A204.1 (cell line): ENCODE results near the gene GSAP.
A peak's percentile ranks its signal among the peaks of the same experiment; 100 is the strongest.

ENCODE experiments used
- FAIRE-seq: peaks from 2 replicates; lab custom pipeline; 2012; peaks lifted over from hg19 to GRCh38; lab: Jason Lieb, UNC

The GSAP gene

DNA sequence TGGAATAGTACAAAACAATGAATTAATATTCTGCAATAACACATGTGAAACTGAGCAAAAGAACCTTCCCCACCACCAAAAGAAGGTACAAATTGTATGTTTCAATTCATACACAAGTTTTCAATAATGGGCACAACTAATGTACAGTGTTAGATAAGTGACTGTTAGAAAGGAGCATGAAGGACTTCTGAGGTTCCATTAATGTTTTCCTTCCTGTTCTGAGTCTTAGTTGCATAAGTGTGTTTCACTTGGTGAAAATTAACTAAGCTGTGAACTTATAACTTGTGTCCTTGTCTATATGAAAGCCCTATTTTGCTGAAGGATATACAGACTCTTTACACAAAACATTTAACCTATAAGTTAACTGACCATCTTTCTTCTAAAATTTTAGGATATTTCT is 8.2 kb downstream of the GSAP start:
- FAIRE-seq = no peak

DNA sequence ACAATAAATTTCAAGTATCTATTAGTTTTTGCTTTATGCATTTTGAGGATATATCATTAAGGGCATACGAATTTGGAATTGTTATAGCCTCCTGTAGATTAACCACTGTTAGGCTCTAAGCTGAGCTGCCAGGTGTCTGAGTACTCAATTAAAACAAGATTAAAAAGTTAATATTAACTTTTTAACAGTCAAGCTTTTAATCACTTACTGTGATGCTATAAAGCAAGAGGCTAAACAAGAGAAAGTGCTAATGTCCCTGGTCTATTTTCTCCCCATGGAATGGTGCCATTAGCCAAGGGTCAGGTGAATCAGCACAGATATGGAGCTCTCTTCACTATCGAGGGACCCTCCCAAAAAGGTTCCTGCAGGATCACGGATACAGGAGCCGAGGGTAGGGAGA is 9.7 kb downstream of the GSAP start:
- FAIRE-seq = no peak

DNA sequence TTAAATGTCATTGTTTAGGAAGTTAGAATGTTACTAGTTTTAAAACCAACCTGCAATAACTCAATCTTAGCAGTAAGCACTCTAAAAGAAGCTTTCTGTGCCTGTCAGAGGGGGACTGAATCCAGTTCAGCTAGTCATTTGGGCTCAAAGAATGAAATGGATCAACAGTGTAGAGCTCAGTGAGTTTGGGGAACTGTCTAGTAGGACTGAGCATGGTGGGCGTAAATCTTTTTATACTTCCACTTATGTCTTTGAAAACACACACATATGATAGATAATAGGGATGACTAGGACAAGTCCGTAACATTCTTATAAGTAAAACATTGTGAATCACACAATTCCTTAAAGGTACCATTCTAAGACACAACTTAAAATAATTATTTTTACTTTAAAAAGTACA is 11.5 kb downstream of the GSAP start:
- FAIRE-seq = peak; percentile 6

DNA sequence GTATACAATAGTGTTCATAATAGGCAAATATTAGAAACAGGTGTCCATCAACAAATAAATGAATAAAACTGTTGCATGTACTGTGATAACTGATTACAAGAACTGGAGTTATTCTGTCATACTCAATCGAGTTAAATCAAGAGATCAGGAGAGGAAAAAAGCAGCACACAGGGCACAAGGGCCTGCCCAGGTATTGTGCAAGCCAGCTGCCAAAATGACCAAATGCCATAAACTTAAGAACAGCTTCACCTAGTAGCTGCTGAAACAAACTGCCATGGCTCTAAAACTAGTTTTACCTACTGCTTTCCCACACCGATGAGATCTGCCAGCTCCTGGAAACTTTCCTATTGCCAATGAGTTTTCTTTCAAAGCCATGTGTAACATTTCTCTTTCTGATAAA is 12.2 kb downstream of the GSAP start:
- FAIRE-seq = no peak

DNA sequence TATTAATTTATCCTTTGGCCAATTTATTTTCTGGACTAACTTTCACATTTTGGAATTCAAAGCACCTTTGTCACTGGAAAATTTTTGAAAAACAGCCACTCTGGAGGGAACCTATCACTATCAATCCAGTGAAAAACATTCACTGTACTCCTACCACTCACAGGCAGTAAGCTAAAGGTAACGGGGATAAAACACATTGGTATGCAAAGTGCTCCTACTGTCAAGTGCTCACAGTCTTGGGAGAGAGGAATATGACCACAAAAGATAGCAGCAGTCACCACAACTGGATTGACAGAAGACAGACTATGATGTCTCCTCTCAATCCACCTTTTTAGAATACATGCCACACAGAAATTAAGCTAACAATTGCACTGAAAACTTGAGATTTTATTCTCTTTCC is 13.3 kb downstream of the GSAP start:
- FAIRE-seq = no peak

DNA sequence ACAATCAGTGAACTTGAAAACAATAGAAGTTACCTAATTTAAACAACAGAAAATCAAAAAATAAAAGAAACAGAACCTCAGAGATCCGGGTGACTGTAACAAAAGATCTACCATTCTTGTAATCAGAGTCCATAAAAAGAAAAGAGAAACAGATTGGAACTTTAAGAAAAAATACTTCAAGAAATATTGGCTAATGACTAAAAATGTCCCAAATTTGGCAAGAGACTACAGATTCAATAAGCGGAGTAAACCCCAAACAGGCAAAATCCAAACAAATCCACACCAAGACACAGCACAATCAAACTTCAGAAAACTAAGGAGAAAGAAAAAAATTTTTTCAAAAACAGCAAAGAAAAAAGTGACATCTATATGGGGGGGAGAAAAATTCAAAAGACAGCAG is 15.1 kb downstream of the GSAP start:
- no peak for FAIRE-seq

DNA sequence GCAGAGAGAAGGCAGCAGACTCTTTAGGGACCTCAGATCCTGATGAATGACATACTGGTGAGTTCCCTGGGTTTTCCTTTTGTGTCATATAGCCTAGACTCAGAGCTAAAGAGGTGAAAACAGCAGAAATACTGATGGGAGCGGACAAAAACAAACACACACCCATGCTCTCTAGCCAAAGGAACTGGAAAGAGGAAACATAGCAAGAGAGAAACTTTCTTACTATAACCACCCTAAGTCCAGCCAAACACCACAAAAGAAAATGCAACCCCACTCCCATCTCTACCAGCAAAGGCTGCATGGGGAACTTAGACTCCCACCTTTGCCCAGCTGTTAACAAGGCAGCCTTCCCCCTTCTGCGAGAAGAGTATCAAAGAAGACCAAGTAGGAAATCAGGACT is 16.3 kb downstream of the GSAP start:
- FAIRE-seq = no peak

DNA sequence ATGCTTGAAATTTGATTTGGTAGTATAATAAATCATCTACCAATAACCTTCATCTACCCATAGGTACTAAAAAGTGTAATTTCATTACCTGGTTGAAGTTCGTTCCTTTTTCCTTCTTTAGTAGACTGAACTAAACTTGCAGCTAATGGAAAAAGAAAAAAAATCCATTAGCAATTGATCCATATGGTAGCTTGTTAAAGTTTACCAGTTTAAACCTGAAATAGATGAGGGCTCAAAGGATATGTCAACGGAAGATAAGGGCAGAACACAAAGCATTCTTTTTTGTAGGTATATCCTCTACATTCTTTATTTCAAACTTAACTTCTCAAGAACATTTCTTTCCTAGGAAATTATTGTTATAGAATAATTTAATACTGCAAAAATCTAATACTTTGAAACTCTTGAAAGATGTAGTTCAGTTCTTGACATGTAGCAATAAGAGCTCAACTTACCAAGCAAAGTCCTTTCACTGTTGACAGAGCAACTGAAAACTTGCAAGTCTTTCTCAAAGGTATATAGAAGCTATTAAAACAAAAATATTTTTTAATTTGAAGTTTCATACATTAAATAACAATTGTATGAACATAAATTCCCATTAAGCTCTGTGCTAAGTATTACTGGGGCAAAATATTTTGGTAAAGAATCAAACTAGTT is 19.1 kb downstream of the GSAP start:
- no peak for FAIRE-seq

DNA sequence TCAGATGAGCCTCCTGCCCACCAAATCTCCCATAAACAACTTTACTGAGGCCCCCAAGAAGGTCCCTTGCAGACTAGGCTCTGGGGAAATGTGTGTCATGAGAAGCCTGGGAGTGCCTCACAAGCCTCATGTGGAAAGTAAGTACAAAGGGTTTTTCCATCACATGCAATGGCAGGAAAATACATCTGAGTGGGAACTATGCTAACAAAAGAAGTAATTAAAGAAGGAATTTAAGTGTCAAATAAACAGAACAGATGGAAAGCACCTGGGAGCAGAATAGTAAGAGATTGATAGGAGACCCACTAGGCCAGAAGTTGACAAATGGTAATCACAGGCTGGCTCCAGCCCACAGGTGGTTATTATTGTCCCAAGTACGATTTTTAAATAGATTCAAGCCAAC is 20.5 kb downstream of the GSAP start:
- no peak for FAIRE-seq

DNA sequence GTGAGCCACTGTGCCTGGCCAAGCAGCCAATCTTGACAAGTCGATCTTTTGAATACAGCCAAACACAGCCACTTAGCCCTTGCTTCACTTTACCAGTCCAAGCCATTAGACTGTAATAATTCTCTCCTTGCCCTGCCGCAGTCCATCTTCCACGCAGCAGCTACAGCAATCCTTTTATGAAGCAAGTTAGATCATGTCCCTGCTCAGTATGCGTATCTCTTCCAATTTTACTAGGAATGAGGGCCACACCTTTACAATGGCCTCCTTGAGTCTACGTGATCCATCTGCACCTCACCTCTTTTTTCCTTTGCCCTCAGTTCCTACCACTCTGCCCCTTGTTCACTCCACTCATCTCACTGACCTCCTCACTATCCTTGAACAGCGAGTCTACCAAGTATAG is 22.2 kb downstream of the GSAP start:
- FAIRE-seq = no peak

DNA sequence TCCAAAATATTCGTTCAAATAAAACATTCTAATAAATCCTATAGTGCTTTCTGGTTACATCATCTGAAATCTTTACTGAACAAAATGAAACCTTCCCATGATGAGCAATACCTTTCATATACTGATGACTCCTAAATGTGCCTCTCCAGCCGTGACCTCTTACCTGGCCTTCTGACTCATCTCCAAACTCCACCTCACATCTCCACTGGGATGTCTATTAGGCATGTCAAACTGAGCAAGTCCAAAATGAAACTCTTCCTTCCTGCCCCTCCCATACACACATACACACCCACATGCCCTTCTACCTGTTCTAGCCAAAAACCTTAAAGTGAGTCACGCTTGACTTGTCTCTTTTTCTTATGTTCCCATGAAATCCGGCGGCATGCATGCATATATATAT is 22.9 kb downstream of the GSAP start:
- FAIRE-seq = no peak

DNA sequence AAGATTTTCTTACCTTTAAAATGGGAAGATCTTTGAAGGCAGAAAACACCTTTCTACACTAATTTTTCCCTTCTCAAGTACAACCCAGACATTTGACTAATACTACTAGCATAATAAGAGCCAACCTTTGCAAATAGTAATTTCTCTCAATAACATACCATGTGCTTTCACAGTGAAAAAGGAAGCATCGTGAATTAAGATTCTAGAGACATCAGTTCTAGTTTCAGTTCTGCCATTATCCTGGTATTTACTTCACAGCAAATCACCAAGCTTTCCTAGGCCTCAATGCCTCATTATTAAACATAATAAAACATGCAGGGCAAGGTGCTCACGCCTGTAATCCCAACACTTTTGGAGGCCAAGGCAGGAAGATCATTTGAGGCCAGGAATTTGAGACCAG is 24.9 kb downstream of the GSAP start:
- FAIRE-seq = no peak

DNA sequence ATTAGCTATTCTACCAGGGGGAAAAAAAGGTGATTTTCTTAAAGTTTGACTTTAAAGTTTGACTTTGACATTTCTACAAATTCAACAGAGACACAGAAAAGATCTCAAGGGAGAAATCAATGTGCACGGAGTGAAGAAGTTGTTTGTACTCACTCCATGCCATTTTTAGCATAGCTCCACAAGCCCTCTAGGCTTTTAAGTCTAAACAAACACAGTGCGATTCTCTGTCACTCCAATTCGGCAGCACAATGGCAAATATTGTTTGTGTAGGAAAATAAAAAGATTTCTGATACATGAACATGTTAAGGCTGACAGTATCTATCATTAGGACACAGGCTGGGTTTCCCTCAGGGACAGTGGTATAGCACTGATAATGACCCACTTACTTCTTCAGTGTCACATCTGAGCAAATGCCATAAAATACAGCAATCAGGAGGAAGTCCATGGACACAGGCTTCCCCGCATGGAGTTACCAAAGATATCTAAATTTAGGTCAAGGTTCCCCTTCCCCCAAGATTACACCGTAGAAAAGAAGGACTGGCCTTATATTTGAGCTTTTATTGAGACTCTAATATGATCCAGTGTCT is 28.0 kb downstream of the GSAP start:
- no peak for FAIRE-seq

DNA sequence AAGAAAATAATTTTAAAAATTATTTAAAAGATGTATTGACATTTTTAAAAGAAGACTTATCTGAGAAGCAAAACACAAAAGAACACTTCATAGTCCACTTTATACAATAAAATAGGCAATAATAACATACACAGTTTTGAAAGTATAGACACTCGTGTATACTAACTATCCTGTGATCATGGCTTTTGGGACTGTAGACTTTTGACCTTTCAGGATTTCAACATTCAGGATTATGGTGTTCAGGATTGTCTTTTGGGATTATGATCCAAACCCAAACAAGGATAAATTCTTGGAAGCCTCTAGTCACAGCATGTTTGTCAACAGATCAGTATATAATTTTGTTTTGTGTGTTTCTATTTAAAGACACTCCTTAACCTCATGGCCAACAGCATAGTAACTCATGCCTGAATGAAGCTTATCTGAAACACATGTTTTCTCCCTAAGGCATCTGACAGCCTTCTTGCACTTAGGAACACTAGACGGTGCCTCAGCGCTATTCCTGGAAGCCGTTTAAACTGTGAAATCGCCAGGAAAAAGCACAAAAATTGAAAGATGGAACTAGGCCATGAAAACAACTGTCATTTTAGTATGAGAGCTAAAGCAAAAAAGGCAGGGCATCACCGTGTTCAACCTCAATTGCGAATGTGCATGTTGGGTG is 29.9 kb downstream of the GSAP start:
- peak; percentile 21 for FAIRE-seq

DNA sequence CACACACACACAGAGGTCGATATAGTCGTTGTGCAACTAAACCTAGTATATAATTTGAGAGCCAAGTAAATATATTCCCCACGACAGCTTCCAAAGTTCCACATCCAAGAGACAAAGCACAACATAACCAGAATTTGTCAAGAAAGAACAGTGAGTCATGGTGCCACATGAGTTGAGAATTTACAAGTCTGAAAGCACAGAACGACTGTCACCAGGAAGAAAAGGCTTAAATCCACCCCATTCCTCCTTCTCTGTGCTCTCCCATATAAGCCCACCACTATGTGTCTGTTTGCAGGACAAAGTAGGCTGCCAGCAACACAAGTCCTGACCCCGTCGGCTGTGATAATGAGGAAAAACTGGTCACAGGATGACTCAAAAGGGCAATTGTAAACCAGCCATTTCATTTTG is 32.8 kb downstream of the GSAP start:
- no peak for FAIRE-seq

DNA sequence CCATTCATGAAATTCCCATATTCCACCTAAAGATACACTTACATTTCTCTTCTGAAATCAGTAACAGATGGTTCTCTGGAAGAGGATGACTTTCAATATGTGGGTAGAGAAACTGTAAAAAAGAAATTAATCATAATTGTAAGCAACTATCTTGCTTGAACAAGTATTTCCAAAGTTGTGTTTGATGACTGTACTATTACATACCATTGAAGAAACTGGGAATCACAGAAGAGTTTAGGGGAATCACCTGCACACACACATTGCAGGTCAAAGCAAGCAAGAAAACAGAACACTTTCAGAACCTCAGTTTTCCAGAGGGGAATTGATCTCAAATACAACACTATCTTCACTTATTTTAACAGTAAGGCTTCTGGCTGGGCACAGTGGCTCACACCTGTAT is 33.6 kb downstream of the GSAP start:
- FAIRE-seq = no peak

DNA sequence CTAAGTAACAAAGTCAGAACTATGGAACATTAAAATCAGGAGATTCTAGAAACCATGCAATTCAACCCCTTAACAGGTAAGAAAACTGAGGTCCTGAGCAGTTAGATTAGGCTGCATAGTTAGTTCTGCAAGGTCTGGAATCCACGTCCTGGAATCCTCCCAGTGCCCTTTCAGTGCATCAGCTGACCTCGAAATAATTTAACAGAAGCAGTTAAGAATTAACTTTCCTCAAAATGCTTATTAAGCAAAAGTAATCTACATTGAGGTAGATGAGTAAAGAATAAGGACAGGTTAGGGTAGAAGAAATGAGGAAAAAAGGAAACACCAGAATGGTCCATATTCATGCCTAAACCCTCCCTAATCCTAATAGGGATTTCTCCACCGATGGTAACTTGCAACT is 37.6 kb downstream of the GSAP start:
- no peak for FAIRE-seq

DNA sequence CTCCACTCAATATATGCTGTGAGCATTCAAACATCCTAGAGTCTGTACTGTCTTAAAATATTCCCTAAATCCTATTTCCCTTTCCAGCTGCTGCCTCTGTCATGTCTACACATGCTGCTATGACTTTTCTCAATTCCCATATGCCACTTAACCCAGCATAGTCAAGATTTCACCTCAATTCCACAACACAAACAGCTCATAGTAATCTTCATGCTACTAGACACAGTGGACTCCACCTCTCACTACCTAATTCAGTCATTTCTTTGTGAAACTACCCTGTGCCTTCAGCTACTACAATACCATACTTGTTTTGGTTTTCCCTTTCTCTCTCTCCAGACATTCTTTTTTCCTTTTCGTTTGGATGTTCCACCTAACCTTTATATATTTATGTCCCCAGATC is 45.5 kb downstream of the GSAP start:
- FAIRE-seq = no peak

DNA sequence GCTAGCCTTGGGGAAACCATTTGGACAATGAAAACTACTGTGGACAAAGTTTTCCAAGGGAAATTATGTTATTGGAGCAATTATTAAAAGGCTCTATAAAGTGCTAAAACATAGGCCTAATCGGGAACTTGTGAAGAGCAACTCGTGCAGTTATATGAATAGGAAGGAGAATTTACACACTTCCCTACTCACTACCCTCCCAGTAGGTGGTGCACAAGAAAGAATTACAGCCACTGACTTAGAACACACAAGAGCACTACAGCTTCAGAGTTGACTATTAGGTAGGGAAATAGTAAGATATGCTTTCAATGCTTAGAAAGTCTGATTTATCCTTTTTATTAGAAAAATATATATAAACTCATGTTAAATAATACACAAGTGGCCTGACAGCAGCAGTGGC is 47.2 kb downstream of the GSAP start:
- FAIRE-seq = no peak

DNA sequence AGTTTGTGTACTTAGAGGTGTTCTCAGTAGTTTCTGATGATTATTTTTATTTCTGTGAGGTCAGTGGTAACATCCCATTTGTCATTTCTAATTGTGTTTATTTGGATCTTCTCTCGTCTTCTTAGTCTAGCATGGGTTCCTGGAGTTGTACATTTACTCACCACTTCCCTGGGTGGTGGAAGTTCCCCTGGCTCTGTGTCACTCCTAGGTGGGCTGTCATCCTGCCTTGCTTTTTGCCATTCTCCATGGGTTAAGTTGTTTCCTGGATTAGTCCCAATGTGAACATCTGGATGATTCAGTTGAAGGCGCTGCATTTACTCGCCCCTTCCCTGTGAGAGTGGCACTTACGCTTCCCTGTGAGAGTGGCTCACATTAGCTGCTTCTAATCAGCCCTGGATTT is 48.2 kb downstream of the GSAP start:
- no peak for FAIRE-seq

DNA sequence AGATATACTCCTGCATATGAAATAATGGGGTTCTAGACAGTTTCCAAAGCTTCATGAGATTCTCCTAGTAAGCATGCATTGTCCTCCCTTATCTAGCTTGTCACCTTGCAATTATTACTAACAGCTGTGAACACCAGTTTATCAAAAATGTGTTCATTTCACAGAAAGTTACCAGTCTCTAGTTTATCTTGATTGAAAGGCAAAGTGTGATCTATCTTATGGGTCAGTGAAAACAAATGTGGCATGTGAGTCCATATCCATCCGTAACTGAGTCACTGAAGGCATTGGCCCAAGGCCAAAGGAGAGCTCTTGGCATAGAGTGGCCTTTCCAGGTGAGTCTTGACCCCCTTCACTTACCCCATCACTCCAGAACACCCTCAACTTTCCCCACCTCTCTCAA is 53.2 kb downstream of the GSAP start:
- no peak for FAIRE-seq

DNA sequence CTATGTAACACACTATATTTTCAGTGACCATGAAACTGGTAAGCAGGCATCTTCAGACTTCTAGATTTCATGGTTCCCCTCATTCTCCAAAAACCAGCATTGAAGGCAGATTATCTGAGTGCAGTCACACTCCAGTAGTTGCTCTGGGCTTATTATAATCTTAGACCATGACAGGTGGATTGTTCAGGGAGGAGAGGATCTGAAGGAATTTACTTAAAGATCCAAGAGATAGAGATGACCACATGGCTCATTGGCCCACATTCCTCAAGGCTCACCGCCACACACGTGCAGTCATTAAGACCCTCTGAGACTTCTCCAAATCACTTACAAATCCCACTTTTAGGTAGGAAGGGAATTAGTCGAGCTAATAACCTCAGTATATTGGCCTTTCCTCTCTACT is 55.2 kb downstream of the GSAP start:
- no peak for FAIRE-seq

DNA sequence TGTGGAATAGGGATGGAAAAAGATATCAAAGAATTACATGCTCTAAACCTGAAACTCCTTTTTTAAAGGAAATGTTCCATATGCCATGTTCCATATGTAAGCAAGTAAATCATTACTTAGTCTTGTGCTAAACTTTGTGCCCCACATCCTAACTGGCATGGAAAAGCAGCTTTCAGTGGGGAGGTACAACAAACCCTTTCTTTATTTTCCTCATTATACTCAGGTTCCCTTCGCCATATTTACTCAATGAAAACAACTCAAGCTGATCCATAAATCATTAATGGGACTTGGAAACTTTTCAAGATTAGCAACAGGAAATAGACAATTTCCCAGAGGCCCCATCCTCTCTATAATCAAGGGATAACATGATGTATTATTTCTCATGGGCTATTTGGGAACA is 56.0 kb downstream of the GSAP start:
- no peak for FAIRE-seq

DNA sequence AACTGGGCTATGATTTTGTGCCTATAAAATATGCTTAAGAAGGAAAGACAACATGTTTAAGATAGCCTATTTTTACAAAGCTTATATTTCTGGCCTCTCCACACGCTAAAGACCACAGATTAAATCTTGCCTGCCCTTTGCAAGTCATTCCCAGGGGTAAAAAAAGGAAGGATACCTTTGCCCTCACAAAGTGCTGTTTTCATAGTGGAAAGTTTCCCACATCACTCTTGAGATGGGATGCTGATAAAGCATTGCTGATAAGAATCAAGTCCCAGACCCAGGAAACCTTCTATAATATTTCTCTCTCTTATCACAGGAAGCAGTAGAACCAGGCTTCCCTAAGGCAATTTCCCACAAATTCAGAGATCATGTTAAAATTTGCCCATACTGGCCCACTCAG is 56.5 kb downstream of the GSAP start:
- no peak for FAIRE-seq
